Cardiac muscle cell (in vitro differentiated cells and primary cell): ENCODE results near the gene CCL20. TPM values are rescaled to one million over a fixed set of nuclear protein-coding genes. Genes with fewer than 3 reads are reported as not detected.

Experiments used
- DNase-seq, 2 donors: peaks; one replicate each; pipeline versions ENCODE4 v3.0.0 to v3.0.0-alpha.2; 2010 to 2017; ENCODE audit warnings: low read depth in 1 of 2, low spot score in 1 of 2
- H3K27ac ChIP-seq: fragments of 200-600 bp; sonication (generic); 2 replicates; pipeline ENCODE4 v1.5.1; 2016
- H3K27me3 ChIP-seq: fragments of 200-600 bp; sonication (generic); 2 replicates; pipeline ENCODE4 v1.6.0; 2016; ENCODE audit warnings: control low read depth
- H3K36me3 ChIP-seq: fragments of 200-600 bp; sonication (generic); 2 replicates; pipeline ENCODE4 v1.5.1; 2016; ENCODE audit warnings: control low read depth
- H3K4me1 ChIP-seq: fragments of 200-600 bp; sonication (generic); 2 replicates; pipeline ENCODE4 v1.8.1; 2017; ENCODE audit warnings: low read depth, mild to moderate bottlenecking, mixed run types
- H3K4me3 ChIP-seq: fragments of 200-600 bp; sonication (generic); 2 replicates; pipeline ENCODE4 v1.5.1; 2016; ENCODE audit warnings: mild to moderate bottlenecking
- H3K9me3 ChIP-seq: fragments of 200-600 bp; sonication (generic); 2 replicates; pipeline ENCODE4 v1.5.1; 2017; ENCODE audit warnings: low read depth, mild to moderate bottlenecking, control low read depth
- CTCF ChIP-seq: IDR thresholded peaks from 2 replicates; pipeline ENCODE4 v1.5.1; 2012; ENCODE audit warnings: low read depth, mild to moderate bottlenecking, low read length
- polyA plus RNA-seq: library from polyadenylated mRNA; unstranded; fragments of >200 nt; fragmentation: Nextera tagmentation; extraction: Ambion mirVana; gene quantifications from 2 replicates; pipeline ENCODE4 v1.2.1, GENCODE V29; 2016
- total RNA-seq: library from RNA; depleted of rRNA; stranded (reverse); fragments of >200 nt; gene quantifications from 2 replicates; pipeline ENCODE4 v1.2.3, GENCODE V29; 2016

The CCL20 gene
- total RNA-seq (not detected in 2 replicates), polyA plus RNA-seq (0.21 TPM in 1 of 2 replicates, not detected in the other)

- Histone ChIP-seq H3K27ac (no peak within 1 kb of the TSS), H3K4me1 (no peaks in the 10 kb centered on the region), H3K9me3 (no peaks in the 10 kb centered on the region), H3K27me3 (no peaks in the 10 kb centered on the region), H3K4me3 (no peak within 1 kb of the TSS), H3K36me3 (no peaks in the 10 kb centered on the region)
- DNase-seq = no peak
- TF ChIP-seq CTCF = no peak
Observed at GRCh38 chr2:227813562-227814353, at the start of gene CCL20. TSS of gene CCL20 (plus strand) at chr2:227813842. CDS start at chr2:227813912, 70 bp downstream.

GRCh38 chr2:227765788-227766372 is 47.8 kb upstream of the CCL20 start:
- Histone ChIP-seq H3K4me1 (peaks cover 4% of the 10 kb centered on the region), H3K9me3 (no peaks in the 10 kb centered on the region), H3K27me3 (no peaks in the 10 kb centered on the region), H3K4me3 (no peak overlapping the region), H3K27ac (no peak overlapping the region), H3K36me3 (no peaks in the 10 kb centered on the region)
- no peak for DNase-seq
- no peak for TF ChIP-seq CTCF

GRCh38 chr2:227766373-227766883 is 47.2 kb upstream of the CCL20 start:
- peaks cover 4% of the 10 kb centered on the region for H3K4me1 ChIP-seq
- no peak overlapping the region for H3K4me3 ChIP-seq
- TF ChIP-seq CTCF = peak; percentile 83
- no peaks in the 10 kb centered on the region for H3K36me3 ChIP-seq
- H3K27ac ChIP-seq = no peak overlapping the region
- H3K9me3 ChIP-seq = no peaks in the 10 kb centered on the region
- DNase-seq = peak; percentile 89
- H3K27me3 ChIP-seq = no peaks in the 10 kb centered on the region

GRCh38 chr2:227767830-227768229 is 45.8 kb upstream of the CCL20 start:
- Histone ChIP-seq H3K36me3 (no peaks in the 10 kb centered on the region), H3K27ac (no peak overlapping the region), H3K4me1 (peaks cover 4% of the 10 kb centered on the region), H3K4me3 (no peak overlapping the region), H3K27me3 (no peaks in the 10 kb centered on the region), H3K9me3 (no peaks in the 10 kb centered on the region)
- no peak for DNase-seq
- no peak for TF ChIP-seq CTCF

GRCh38 chr2:227772197-227772661 is 41.4 kb upstream of the CCL20 start:
- Histone ChIP-seq H3K9me3 (no peaks in the 10 kb centered on the region), H3K27ac (no peak overlapping the region), H3K27me3 (no peaks in the 10 kb centered on the region), H3K36me3 (no peaks in the 10 kb centered on the region), H3K4me3 (no peak overlapping the region), H3K4me1 (no peaks in the 10 kb centered on the region)
- no peak for DNase-seq
- no peak for TF ChIP-seq CTCF
